HG02763 (cell line): ENCODE measurements around the gene VKORC1L1.
"Not testable (repeated sequence)": the region's sequence is repeated elsewhere in the genome, so short reads cannot be mapped to it uniquely, and the experiment has no call there.

Experiments used
- ATAC-seq: cut with Tn5 transposase; IDR thresholded peaks from one replicate; pipeline ENCODE4 v1.9.1; 2021; ENCODE audit warnings: mild to moderate bottlenecking, moderate library complexity; ENCODE audit not compliant: unreplicated experiment

The VKORC1L1 gene

GRCh38 chr7:65975814-65976445, 103.1 kb downstream of the VKORC1L1 start:
- ATAC-seq: no peak

DNA sequence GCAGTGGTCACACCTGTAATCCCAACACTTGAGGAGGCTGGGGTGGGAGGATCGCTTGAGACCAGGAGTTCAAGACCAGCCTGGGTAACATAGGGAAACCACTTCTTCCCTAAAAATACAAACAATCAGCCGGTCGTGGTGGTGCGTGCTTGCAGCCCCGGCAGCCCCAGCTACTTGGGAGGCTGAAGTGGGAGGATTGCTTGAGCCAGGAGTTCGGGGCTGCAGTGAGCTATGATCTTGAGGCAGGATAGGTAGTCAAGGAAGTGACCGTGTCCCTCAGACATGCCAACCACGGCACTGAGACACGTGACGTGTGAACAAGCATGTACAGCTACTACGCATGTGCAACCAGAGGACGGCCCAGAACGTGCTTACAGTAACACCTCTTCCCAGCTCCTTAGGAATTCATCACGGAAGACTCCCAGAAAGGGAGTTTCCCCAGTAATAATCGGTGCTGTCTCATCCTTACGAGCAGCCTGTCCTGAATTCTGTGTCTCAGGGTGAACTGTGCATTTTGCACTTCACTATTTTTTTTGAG, 103.9 kb downstream of the VKORC1L1 start:
- no peak for ATAC-seq

- ATAC-seq: no peak
These were observed 106.2 kb downstream of the VKORC1L1 start for GRCh38 chr7:65978891-65979582.

GRCh38 chr7:65979583-65980477, 107.0 kb downstream of the VKORC1L1 start:
- no peak for ATAC-seq

DNA sequence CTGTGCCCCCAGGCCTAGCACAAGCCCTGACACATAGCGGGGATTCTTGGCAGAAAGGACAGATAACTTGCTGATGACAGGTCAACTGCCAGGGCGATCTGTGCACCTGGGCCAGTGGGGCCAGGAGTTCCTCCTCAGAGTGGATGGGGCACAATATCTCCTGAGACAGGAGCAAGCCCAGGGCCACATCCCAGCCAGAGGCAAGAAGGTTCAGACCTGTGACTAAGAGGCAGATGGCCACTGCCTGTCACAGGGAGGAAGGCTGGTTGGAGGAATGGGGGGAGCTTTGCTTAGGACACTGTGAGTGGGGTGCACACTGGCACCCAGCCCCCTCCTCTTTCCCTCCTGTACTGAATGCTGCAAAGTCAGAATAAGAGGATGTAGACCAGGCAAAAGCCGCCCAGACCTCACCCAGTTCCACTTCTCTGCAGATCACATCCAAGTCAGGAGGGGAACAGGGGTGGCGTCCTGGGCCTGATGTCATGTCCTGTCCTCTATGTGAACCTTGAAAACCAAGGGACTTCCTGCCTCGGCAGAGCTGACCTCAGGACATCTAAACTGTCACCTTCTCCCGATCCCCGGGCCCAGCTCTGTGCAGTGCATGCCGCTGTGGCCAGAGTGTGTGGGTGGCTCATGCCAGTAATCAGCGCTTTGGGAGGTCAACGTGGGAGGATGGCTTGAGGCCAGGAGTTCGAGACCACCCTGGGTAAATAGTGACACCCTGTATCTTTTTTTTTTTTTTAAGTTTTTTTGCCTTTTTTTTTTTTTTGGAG, 107.8 kb downstream of the VKORC1L1 start:
- ATAC-seq: peak; percentile 56

- ATAC-seq: peak; percentile 85
These were observed 109.3 kb downstream of the VKORC1L1 start, which contains the start of gene GUSB for GRCh38 chr7:65981965-65982792. Gene GUSB, minus strand, starts transcription at chr7:65982213. Its CDS starts 30 bp downstream, at chr7:65982183.

DNA sequence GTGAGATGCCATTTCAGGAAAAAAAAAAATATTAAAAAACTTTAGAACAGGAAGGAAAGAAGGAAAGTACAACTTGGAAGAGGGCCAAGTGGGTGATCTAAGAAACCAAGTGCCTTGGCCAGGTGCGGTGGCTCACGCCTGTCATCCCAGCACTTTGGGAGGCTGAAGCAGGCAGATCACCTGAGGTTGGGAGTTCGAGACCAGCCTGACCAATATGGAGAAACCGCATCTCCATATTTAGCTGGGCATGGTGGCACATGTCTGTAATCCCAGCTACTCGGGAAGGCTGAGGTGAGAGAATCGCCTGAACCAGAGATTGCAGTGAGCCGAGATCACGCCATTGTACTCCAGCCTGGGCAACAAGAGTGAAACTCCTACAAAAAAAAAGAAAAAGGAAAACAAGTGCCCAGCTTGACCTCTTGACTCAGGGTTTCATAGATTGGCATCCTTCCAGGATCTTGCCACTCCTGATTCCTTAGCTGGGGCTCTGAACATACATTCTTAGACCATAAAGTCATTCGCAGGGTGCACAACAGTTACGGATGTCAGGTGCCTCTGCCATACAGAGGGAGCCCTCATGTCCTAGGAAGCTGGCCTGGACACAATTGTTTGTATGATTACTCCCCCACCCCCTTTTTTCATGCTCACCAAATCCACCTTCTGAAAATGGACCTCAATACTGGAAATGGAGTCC, 111.2 kb downstream of the VKORC1L1 start:
- ATAC-seq: no peak

DNA sequence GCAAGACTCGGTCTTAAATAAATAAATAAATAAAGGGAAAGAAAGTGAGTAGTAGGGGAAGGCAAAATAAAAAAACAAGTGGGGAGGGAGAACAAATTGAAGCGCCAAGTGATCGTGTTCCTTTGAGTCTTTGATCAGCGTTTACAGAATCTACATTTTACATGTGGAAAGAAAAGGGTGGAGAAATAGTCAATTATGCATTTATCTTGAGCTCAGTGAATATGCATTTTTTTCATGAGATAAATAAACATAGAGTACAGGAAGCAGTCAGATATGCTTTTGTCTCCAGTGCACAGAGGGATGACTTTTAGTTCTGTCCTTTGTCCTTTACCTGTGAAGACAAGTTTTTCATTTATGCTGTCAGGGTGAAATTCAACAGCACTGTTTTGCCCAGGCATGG, 115.2 kb downstream of the VKORC1L1 start:
- ATAC-seq: no peak

DNA sequence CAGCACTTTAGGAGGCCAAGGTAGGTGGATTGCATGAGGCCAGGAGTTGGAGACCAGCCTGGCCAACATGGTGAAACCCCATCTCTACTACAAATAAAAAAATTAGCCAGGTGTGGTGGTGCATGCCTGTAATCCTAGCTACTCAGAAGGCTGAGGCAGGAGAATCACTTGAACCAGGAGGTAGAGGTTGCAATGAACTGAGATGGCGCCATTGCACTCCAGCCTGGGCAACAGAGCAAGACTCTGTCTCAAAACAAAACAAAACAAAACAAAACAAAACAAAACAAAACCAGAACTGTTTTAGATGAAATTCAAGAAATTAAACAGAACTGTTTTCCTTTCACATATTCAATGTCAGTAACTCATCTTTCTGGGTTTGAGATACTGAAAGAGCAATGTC, 115.6 kb downstream of the VKORC1L1 start:
- not testable (repeated sequence) for ATAC-seq

GRCh38 chr7:65989694-65990080, 116.8 kb downstream of the VKORC1L1 start:
- ATAC-seq: no peak

DNA sequence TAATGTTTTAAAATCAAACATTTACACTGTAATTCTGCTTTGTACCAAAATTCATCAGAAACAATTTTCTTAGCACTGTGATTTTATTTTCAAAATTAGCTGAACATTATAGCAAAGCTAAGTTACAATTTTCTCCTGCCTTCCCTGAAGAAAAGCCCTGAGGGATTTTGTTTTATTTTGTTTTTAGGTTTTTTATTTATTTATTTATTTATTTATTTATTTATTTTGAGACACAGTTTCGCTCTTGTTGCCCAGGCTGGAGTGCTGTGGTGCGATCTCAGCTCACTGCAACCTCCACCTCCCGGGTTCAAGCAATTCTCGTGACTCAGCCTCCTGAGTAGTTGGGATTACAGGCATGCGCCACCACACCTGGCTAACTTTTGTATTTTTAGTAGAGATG, 119.0 kb downstream of the VKORC1L1 start:
- ATAC-seq: not testable (repeated sequence)

- no peak for ATAC-seq
These were observed 119.7 kb downstream of the VKORC1L1 start for GRCh38 chr7:65992526-65992925.

GRCh38 chr7:65994984-65995383, 122.1 kb downstream of the VKORC1L1 start:
- ATAC-seq: not testable (repeated sequence)

- not testable (repeated sequence) for ATAC-seq
These were observed 128.0 kb downstream of the VKORC1L1 start for GRCh38 chr7:66000823-66001417.

GRCh38 chr7:66005115-66005671, 132.3 kb downstream of the VKORC1L1 start:
- not testable (repeated sequence) for ATAC-seq

GRCh38 chr7:66007232-66007631, 134.4 kb downstream of the VKORC1L1 start:
- no peak for ATAC-seq
